HG03039 (cell line): ENCODE results near the gene TSSK2.
A peak's percentile ranks its signal among the peaks of the same experiment; 100 is the strongest.

Experiments
- ATAC-seq: cut with Tn5 transposase; IDR thresholded peaks from one replicate; pipeline ENCODE4 v1.9.1; 2021; ENCODE audit warnings: mild to moderate bottlenecking, moderate library complexity; ENCODE audit not compliant: unreplicated experiment

TSSK2 gene

GRCh38 chr22:19105867-19106802 lies 25.0 kb upstream of the TSSK2 start:
- ATAC-seq = no peak

- no peak for ATAC-seq
Observed at GRCh38 chr22:19106886-19107729, 24.0 kb upstream of the TSSK2 start.

- no peak for ATAC-seq
Observed at GRCh38 chr22:19107730-19108074, 23.4 kb upstream of the TSSK2 start.

GRCh38 chr22:19108807-19109197 lies 22.3 kb upstream of the TSSK2 start:
- no peak for ATAC-seq

GRCh38 chr22:19109198-19110063 lies 21.7 kb upstream of the TSSK2 start:
- no peak for ATAC-seq

GRCh38 chr22:19110064-19110458 lies 21.0 kb upstream of the TSSK2 start:
- ATAC-seq = no peak

GRCh38 chr22:19110646-19111045 lies 20.5 kb upstream of the TSSK2 start:
- no peak for ATAC-seq

GRCh38 chr22:19111140-19111539 lies 20.0 kb upstream of the TSSK2 start:
- ATAC-seq = no peak

- no peak for ATAC-seq
Observed at GRCh38 chr22:19111584-19111983, 19.5 kb upstream of the TSSK2 start.

GRCh38 chr22:19113429-19113828 lies 17.7 kb upstream of the TSSK2 start:
- no peak for ATAC-seq

- no peak for ATAC-seq
Observed at GRCh38 chr22:19114984-19115552, 16.0 kb upstream of the TSSK2 start.

- no peak for ATAC-seq
Observed at GRCh38 chr22:19115628-19116027, 15.5 kb upstream of the TSSK2 start.

- no peak for ATAC-seq
Observed at GRCh38 chr22:19117111-19117512, 14.0 kb upstream of the TSSK2 start.

- ATAC-seq = no peak
Observed at GRCh38 chr22:19118329-19118880, 12.7 kb upstream of the TSSK2 start.

- ATAC-seq = no peak
Observed at GRCh38 chr22:19119949-19120348, 11.2 kb upstream of the TSSK2 start.

GRCh38 chr22:19120829-19121630 lies 10.1 kb upstream of the TSSK2 start:
- no peak for ATAC-seq

- peak; percentile 11 for ATAC-seq
Observed at GRCh38 chr22:19121631-19122142, 9.4 kb upstream of the TSSK2 start.

GRCh38 chr22:19122143-19122751 lies 8.9 kb upstream of the TSSK2 start, which contains the start of gene DGCR2:
Gene DGCR2, minus strand, starts transcription at chr22:19122412. Its CDS starts 206 bp downstream, at chr22:19122206.
- ATAC-seq = peak; percentile 69
